Hepatocyte (in vitro differentiated cells): ENCODE data around the gene XXYLT1.

ENCODE experiments used
- EZH2 ChIP-seq: fragments of 200-600 bp; sonication (generic); IDR thresholded peaks from 2 replicates; pipeline ENCODE4 v1.6.1; 2016; ENCODE audit warnings: antibody characterized with exemption, mild to moderate bottlenecking, borderline replicate concordance
- TF ChIP-seq, protein P1 (sequence below): fragments of 200-600 bp; sonication (generic); IDR thresholded peaks from 2 replicates; pipeline ENCODE4 v1.5.1; 2016; ENCODE audit warnings: antibody characterized with exemption, mild to moderate bottlenecking; ENCODE audit not compliant: poor library complexity

GRCh38 chr3:195151866-195152541 lies 119.0 kb downstream of the XXYLT1 start:
- TF ChIP-seq, protein P1, sequence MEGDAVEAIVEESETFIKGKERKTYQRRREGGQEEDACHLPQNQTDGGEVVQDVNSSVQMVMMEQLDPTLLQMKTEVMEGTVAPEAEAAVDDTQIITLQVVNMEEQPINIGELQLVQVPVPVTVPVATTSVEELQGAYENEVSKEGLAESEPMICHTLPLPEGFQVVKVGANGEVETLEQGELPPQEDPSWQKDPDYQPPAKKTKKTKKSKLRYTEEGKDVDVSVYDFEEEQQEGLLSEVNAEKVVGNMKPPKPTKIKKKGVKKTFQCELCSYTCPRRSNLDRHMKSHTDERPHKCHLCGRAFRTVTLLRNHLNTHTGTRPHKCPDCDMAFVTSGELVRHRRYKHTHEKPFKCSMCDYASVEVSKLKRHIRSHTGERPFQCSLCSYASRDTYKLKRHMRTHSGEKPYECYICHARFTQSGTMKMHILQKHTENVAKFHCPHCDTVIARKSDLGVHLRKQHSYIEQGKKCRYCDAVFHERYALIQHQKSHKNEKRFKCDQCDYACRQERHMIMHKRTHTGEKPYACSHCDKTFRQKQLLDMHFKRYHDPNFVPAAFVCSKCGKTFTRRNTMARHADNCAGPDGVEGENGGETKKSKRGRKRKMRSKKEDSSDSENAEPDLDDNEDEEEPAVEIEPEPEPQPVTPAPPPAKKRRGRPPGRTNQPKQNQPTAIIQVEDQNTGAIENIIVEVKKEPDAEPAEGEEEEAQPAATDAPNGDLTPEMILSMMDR: no peak
- no peak for TF ChIP-seq EZH2
